MV-4-11 (cell line): Measurements from ENCODE around the gene POLL.
A peak's percentile ranks its signal among the peaks of the same experiment; 100 is the strongest.
"Not testable (repeated sequence)": the region's sequence is repeated elsewhere in the genome, so short reads cannot be mapped to it uniquely, and the experiment has no call there.

ENCODE experiments used
- DNase-seq: peaks from one replicate; lab custom pipeline; 2025; lab: John Stamatoyannopoulos, UW

Gene POLL

DNA sequence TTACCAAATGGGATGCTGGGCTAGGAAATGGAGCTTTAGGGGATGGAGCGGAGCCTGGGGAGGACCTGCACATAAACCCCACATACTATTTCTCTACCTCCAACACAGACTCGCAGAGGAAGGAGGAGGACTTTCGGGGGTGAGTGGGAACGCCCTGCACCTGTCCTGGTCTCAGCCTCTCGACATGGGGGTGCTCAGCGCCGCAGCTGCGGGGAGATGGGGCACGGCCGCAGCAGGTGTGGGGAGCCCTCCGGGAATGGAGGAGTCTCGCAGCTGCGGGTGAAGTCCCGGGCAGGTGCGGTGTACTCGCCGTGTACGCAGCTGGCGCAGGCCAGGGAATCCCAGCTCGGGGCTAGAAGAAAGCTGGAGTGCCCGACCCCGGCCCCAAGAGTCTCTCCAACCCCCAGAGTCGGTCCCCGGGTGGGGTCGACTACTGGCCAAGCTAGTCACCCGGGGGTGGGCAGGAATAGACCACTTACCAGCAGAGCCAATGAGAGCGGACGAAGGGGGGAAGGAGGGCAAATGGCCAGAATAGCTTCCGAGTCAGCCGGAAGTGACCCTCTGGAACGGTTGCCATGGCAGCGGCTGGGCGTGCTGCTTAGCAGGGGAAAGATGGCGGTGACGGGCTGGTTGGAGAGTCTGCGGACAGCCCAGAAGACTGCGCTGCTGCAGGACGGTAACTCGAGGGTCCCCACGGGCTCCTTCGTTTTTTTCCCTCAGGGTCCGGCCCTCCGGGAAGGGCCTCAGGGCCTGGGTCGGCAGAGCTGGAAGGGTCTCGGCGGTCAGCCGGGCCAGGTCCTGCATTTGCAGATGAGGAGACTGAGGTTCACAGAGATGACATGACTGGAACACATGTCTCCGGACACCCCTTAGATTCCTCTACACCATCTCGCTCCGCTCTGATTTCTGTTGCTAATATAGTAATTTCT lies at the start of gene POLL, which contains the start of gene DPCD:
Gene POLL (minus strand): TSS at position 533 of the 929 bp plus-strand sequence. CDS start 897 bp downstream, outside the sequence.
Gene DPCD (plus strand): TSS at position 597 of the 929 bp plus-strand sequence. CDS start 16 bp downstream, at position 613.
- DNase-seq, result peak; percentile 89

GRCh38 chr10:101633510-101633909 lies 45.5 kb upstream of the POLL start:
- not testable (repeated sequence) for DNase-seq

GRCh38 chr10:101631821-101632475 lies 43.9 kb upstream of the POLL start:
- DNase-seq, result no peak

DNA sequence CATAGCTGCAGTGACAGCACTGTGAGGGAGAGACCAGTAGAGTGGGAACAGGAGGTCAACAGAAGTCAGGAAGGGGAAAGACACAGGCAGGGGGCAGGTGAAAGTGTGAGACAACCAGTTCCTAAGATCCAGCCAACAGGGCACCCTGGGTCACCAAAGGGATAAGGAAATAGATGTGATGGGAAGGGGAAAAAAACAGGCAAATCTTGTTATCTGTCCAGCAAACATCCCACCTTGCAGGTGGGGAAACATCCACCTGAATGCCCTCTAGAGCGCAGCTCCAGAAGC lies 42.5 kb upstream of the POLL start:
- DNase-seq, result no peak

DNA sequence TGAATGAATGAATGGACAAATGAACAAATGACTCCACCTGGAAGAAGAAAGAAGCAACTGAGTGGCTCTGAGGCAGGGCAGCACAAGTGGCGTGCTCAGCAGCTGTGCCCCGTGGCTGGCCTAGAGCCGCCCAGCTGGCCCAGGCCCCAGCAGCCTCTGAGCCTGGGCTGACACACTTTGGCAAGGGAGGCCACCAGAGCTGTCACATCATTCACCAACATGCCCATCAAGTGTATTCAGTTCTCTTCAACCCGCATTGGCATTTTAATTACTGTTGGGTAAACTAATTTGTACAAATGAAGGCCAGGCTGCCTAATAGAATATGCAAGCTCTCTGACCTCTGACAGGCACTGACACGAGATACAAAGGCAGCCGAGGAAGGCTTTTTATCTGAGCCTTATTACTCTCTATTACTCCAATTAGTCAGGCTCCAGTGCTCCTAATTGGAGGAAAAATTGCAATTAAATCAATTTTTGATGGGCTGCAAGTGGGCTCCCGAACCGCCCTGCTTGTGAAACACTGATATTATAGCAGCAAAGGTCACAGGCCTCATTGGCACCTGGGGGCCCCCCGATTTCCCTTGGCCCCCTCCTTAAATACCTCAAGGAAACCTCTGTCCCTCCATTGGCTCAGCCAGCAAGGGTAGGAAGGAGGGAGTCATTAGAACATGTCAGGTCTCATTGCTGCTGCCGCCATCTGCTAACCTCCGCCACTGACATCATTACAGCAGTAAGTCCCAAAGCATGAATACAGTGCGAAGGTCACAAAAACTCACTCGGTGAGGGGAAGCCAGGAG lies 42.0 kb upstream of the POLL start:
- DNase-seq, result no peak

DNA sequence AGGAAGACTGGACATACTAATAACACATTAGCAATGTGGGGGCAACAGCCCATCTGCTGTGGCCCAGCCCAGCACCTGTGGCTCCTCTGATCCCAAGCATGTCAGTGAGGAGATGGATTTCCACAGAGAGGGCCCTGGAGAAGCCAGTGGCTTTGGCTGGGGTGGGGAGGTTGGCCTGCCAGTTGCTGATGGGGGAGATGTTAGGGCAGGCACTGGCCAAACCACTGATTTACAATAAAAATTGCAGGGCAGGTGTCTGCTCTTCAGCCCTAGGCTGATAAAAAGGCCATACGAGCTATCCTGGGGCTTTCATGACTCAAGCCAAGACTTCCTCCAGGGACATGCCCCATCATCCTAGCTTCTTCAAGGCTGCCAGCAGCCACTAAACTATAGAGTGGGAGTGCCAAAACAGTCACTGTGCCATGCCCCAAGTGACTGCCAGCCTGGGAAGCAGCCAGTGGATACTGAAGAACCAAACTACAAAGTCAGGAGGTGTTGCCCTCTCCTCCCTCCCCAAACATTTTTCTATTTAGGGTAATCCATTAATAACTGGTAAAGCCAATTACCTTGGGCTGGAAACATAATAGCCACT lies 37.9 kb upstream of the POLL start:
- DNase-seq, result no peak

DNA sequence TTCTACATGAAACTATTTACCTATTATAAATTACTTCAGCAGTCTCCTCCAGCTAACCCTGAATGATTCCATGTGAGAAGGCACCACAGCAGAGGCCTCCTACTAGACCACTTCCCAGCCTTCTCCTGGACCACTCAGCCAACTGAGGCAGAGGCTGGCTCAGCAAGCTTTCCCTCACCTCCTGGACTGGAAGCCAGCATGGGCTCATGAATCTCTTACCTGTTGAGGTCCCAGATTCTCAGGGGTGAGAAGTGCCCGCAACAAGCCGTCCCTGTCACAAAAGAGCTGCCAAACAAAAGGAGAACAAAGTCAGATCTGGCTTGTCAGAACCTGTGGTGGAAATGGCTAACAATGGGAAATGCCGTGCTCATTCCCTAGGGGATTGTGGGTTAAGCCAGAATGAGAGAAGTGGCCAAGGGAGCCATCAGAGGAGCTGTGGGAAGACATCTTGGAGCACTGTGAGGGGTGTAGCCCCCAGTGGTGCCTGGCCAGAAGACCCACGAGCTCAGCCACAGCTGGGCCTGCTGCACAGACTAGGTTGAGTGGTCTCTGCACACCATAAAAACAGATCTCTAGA lies 36.6 kb upstream of the POLL start:
- no peak for DNase-seq

GRCh38 chr10:101623528-101623927 lies 35.5 kb upstream of the POLL start:
- no peak for DNase-seq

GRCh38 chr10:101619983-101620382 lies 31.9 kb upstream of the POLL start:
- no peak for DNase-seq

DNA sequence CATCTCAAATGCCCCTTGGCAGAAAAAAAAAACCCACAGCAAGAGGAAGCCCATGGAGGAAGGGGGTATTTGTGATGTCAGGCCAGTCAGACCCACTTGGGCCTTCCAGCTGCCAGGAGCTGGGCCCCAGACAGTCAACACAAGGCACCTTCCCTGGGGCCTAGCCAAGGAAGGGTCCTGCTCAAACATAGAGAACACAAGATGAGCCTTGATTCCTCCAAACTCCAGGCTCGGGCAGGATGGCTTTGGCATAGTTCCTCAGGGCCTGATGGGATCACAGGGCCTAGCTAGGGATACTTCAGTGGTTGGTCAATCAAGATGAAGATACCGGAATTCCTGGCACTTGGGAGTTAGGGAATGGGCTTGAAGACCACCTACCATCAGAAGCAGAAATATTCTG lies 30.8 kb upstream of the POLL start:
- no peak for DNase-seq

- DNase-seq, result peak; percentile 40
These were observed 29.9 kb upstream of the POLL start for GRCh38 chr10:101617824-101618568.

DNA sequence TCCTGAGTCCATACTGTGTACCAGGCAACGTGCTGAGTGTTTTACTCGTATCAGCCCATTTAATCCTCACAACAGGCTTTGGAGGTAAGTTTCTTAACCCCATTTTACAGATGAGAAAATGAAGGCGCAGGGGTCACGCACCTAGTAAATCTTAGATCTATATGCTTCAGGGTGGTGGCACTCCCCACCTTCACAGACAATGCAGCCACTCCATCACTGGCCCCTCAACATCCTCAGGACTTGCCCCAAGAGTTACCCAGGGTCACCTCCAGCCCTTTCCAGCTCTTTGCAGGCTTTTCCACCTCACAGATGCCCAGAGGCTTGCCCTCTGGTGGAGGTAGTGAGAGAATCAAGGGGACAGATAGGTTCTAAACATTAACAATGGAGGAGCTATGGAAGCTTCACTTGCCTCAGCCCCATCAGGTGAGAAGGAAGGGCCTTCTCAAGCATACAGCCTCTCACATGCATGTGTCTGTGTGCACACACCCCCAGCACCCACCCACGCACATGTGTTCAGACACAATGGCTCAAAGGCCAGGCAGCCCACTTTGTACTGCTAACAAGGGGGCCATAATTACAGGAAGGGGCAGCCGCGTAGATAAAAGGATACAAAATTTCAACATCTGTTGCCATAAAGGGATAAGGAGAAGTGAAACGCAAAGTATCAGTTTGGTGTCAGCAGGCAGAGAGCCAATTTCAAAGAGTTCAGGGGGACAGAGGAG lies 29.2 kb upstream of the POLL start:
- DNase-seq, result peak; percentile 89

DNA sequence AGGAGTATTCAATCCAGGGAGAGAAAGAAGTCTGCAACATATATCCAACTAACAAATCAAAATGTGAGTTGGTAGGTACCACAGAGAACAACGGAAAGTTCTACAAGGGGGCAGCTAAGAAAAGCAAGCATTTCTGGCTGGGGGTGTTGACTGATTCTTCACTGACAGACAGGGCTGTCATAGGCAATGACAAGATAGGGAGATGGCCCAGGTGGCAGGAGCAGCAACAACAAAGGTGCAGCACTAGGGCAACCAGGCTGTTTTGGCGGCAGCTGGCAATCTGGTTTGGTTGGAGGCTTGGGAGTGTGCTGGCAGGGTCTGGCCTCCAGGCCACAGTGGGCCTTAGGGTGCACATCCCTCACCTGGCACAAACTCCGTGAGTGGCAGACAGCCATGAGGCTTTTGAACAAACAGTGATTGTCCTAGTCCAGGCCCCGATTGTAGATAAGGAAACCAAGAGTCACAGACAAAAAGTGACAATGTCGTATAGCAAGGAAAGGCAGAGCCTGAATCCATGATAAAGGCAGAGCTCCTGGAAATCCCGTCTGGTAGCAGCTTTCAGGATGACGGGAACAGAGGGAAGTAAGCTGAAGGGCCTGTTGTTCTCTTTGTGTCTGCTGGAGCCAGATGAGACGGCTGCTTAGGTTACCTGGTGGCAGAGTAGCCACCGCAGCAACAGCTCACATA lies 28.5 kb upstream of the POLL start:
- no peak for DNase-seq

DNA sequence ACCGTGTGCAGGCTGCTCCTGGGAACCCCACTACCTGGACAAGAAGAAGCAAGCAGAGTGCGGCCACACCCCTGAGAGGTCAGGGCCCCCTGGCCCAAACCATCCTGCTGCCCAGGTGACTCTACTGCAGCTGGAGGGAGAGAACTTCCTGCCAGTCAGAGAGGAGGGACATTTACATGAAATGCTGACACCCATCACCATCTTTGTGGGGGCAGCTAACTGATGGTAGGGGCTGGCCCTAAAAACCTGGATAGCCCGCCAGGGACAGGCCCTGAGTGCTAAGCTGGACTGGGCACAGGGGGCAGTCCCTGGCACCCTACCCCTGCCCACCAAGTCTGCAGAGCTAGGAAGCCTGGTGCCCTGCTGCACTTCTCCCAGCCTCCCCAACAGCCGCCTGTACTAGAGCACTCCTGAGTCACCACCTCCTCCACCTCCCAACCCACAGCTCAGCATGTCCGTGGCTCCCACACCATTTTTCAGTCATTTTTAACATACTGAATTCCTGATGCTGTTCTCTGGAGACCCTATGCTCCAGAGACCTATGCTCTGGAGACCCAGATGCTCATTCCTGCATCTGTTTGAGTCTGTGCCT lies 27.6 kb upstream of the POLL start:
- DNase-seq, result no peak

- no peak for DNase-seq
These were observed 26.8 kb upstream of the POLL start for GRCh38 chr10:101614663-101615524.

DNA sequence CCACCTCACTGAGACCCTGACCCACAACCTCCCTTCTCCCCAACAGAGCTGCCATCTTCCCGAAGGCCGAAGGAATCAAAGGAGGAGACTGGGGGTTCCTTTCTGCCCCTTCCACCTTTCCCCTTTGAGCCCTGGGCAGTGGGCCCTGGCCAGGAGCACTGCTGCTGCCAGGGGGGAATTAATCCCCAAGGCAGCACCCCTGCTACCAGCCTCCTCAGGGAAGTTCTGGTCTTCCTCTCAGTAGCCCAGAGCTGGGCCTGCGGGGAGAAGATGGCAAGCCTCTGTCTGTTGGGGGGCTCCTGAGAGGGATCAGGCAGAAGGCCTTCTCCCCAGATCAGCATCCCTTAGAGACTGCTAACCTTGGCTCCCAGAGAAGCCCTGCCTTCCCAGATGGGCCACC lies 25.6 kb upstream of the POLL start:
- no peak for DNase-seq

DNA sequence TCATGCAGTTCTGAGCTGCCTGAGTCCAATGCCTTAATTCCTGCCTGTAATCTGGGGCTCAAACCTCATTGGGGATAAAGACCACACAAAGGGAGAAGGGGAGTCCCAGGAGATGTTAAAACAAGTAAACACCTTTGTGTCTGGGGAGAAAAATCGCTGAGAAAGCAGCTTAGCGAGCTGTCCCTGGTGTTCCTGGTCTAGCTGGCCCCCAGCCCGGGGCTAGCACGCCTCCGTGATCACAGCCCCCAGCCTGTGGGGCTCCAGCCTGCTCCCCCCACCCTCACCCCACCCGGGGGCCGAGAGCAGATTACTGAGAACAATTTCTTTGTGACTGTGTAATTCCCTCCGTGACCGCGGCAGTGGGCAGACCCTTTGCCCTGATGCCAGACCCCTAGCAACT lies 24.8 kb upstream of the POLL start:
- DNase-seq, result no peak

DNA sequence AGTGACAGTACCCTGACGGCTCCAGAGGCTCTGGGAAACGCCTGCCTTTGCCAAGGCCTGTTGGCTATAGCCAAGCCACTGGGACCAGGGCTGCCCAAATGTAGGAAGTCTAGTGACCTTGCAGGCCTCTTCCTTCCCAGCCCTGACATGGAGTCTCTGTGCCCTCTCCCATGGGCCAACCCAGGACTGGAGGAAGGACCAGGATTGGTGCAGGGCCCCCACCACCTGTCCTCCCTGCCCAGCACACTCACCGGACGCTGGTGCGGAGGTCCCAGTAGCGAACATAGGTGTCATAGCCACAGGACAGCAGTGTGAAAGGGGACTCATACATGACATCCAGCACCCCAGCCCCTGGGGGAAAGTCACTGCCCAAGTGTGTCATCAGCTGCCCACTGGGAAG lies 24.0 kb upstream of the POLL start:
- DNase-seq, result no peak
